Posterior vena cava (tissue), 2 donors: ENCODE measurements around the gene RABGGTA. TPM values are rescaled to one million over a fixed set of nuclear protein-coding genes. Genes with fewer than 3 reads are reported as not detected.
"Not testable (repeated sequence)": the region's sequence is repeated elsewhere in the genome, so short reads cannot be mapped to it uniquely, and the experiment has no call there.

Experiments
- DNase-seq: peaks from one replicate; pipeline ENCODE4 v3.0.0-alpha.2; 2020; ENCODE audit warnings: low spot score
- intact Hi-C, 2 donors: fragments of 100-400 bp; cut with DNase I; formaldehyde crosslinking; loops; one replicate each; pipeline versions ENCODE4 v1.14.1 to v1.14.2; 2022 to 2023
- total RNA-seq, 2 donors: library from RNA; stranded (reverse); fragmentation: NEBNext Ultra II Directional; extraction: Animal tissue kit (Norgen Biotek cat#: 25700); gene quantifications; one replicate each; pipeline ENCODE4 v1.2.1, GENCODE V29; 2021
- donor health status: DM: yes; HTN: yes; CAD: no.
- donor health status: DM: yes; HTN: yes; CAD: no.

The RABGGTA gene
- total RNA-seq, 2 donors from 2014 or later: 14.5 to 17.3 TPM

DNA sequence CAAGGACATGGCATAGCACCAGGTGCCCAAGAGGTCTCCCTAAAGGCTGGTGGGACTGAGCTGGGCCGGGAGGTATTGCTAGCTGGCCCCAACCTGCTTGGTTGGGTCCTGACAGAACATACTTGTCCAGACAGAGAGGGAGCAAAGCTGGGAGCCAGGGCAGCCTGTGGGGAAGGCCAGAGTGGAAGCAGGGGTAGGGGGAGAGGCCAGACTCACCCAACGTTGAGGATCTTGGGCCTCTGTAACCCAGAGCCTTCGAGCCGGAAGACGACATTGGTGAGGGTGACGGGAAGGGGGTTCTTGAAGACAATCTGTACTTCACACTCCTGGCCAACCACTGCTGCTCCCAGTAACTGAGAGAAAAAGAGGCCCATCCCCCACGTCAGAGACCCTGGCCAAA is 17.5 kb downstream of the RABGGTA start:
- DNase-seq: peak; percentile 78
- intact Hi-C loops: loop anchor here in 1 of 2 donors (10.0 kb wide), 1 partner anchor 51 kb away; the partner anchor contains the start of gene CIDEB

DNA sequence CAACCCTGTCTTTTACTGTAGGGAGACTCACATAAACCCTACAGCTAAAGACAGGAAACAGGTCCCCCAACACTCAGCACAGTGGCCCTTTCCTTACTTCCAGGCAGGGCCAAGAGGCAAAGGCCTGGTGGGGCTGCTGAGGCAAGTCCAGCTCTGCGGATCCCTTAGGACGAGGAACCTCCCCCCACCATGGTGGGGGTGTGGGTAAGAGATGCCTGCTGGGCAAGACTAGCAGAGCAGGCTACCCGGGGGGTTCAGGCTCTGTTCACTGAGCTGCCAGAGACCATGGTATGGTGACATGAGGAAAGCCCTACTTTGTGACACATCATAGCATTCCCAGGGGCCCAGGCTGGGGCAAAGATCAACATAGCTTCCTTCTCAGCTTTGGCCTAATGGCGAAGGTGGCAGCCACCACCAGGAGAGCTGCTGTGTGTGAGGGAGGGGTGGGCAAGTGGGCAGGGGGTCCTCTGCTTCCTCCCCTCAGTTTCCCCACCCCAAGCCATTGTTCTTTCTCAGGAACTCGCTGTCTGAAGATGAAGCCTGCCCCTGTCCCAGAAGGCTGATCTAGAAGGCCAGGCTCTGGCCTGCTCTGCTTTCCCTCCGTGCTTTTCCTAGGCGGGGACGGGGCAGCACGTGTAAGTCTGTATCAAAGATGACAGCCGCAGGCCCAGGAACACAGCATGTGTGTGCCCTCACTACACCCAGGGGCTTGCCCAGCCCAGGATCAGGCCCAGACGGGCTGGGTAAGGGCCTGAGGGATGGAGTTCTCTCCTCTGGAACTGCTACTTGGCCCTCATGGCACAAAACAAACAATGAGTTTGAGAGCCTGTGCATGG is 18.9 kb downstream of the RABGGTA start:
- intact Hi-C loops: loop anchor here in 1 of 2 donors (10.0 kb wide), 1 partner anchor 52 kb away; the partner anchor contains the start of gene CIDEB
- DNase-seq: peak; percentile 50

DNA sequence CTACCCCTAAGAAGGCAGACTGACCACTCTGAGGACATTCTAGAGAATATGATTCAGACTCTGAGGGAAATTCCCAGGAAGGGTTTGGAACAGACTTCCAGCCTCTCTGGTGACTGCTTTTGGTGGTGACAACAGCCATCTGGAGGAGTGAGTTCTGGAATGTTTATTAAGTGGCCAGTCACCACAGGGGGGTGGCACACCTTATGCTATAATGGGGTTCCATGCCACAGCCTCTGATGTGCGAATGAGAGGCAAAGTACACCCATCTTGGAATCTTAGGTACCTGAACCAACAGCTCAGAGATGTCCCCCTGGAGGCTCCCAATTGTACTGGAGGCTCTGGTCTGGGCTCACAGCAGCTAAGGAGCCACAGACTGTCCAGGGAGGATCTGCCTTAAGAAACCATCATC is 19.5 kb downstream of the RABGGTA start:
- DNase-seq: no peak
- intact Hi-C loops: loop anchor here in 1 of 2 donors (10.0 kb wide), 1 partner anchor 53 kb away; the partner anchor contains the start of gene CIDEB

DNA sequence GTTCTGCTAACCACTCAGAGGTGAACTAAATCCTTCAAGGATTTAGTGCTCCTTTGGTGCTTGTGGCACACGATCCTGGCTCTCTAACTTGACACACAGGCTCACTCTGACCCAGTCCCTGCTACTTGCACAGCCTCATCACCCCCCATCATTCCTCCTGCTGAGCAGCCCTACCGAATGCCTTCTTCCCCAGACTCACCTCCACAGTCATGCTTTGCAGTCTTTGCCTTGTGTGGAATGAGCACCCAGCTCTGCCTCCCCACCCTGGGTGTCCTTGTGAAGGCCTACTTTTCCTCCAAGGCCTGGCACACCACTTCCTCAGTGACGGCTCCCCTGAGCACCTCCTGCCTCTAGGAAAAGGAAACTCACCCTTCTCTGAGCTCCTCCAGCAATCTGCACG is 21.0 kb downstream of the RABGGTA start:
- DNase-seq: peak; percentile 18
- intact Hi-C loops: loop anchor here in 1 of 2 donors (10.0 kb wide), 1 partner anchor 54 kb away; the partner anchor contains the start of gene CIDEB

DNA sequence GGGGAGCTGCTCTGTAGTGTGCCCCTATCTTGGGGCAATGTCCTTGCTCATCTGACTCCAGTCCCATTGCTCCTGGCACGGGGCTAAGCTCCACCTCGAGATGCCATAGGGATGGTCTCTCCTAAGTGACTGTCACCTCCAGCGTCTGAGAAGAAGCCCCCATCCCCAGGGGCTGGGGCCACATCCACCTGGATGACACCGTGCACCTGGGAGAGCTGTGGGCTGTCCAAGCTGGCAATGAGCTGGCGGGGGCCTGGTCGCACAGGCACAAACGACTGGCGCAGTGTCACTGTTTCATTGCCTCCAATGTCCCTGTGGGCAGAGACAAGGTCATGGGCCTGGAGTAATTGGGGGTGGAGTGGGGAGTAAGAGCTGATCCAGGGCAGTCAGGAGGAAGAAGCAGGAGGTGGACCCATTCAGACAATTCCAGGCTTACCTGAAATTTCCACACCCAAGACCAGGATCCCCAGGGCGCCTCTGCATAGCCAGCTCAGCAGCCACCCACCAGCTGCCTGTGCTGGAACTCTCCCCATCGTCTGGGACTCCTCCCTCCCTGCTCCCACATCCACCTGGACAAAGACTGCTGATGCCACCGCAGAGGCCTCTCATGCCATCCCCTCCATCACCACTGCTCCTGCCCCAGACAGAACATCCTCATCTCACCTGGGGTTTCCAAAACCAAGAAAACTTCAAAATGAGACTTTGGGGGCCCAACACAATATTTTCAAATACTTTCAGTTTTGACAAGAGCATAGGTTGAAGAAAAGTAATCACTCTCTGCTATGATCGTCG is 22.0 kb downstream of the RABGGTA start:
- intact Hi-C loops: loop anchor here in 1 of 2 donors (10.0 kb wide), 1 partner anchor 55 kb away; the partner anchor contains the start of gene CIDEB
- no peak for DNase-seq

DNA sequence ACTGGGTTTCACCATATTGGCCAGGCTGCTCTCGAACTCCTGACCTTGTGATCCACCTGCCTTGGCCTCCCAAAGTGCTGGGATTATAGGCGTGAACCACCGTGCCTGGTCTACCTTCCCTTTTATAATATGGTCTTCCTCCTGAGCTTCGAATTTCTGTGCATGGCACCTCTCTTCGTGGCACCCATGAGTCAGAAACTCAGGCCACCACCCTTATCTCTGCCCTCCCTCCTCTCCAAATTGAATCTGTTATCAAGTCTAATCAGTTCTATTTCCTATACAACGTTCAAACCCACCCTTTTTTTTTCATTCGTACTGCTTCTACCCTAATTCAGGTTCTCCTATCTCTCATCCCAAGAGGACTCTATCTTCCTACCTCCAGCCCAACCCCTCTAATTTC is 24.0 kb downstream of the RABGGTA start:
- DNase-seq: no peak
- intact Hi-C loops: no loop called here

DNA sequence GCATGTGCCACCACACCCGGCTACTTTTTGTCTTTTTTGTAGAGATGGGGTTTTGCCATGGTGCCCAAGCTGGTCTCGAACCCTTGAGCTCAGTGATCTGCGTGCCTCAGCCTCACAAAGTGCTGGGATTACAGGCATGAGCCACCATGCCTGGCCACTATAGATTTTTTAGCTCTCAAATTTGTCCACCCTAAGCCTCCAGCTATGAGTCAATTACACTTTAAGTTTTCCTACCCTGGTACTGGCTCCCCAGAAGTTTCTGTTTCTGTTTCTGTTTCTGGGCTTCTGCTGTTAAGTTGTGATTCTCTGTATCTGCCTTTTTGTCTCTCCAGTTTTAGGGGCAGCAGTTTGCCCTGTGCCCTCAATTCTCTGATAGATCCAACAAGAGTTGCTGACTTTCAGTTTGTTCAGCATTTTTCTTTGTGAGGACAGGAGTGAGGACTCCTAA is 24.6 kb downstream of the RABGGTA start:
- no peak for DNase-seq
- intact Hi-C loops: no loop called here

DNA sequence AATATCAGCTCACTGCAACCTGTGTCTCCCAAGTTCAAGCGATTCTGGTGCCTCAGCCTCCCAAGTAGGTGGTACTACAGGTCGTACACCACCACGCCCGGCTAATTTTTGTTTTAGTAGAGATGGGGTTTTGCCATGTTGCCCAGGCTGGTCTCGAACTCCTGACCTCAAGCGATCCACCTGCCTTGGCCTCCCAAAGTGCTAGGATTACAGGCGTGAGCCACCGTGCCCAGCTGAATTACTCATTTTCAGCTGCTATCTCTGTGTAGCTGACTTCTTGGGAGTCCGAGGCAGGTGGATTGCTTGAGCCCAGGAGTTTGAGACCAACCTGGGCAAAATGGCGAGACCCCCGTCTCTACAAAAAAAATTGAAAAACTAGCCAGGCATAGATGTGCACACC is 26.0 kb downstream of the RABGGTA start:
- intact Hi-C loops, DNase-seq: not testable (repeated sequence)

DNA sequence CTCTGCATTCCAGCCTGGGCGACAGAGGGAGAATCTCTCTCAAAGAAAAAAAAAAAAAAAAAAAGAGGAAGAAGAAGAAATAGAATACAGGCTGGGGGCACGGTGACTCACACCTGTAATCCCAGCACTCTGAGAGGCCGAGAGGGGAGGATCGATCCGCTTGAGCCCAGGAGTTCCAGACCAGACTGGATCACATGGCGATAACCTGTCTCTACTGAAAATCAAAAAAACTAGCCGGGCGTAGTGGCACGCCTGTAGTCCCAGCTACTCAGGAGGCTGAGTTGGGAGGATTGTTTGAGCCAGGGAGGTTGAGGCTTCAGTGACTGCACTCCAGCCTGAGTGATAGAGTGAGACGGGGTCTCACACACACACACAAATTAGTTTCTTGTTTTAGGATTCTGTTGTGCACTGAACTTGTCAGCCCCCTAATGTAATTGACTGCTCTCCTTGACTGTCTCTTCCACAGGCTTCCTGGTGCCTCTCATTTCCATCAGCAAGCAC is 28.0 kb downstream of the RABGGTA start:
- intact Hi-C loops: loop anchor here in 1 of 2 donors (2.0 kb wide), 1 partner anchor 53 kb away; no protein-coding TSS in a partner anchor
- DNase-seq: no peak

DNA sequence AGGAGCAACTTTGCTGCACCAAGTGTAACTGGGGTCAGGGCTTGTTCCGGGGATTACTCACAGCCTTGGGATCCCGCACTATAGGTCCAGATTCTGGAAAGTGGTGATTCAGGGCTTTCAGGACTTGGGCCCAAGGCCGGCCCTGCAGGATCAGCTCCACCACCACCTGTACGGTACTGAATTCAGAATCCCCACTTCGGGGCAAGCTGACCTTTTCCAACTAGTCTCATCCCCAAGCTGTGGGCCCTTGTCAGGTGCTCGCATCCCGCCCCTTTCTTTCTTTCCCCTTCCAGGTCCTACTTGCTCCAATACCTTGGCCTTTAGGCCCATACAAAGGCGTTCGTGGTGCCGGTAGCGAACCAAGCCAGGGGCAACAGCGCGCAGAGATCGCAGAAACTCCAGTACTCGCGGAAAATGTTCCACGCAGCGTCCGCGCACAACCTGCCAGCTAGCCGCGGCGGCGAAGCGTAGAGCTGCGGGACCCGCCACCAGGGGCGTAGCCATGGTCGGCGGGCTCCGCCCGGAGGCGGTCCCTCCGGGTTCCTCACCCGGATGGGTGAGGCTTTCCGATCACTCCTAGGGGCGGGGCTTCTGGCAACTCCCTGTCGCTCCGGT is 29.5 kb downstream of the RABGGTA start:
- intact Hi-C loops: loop anchor here in 1 of 2 donors (2.0 kb wide), 1 partner anchor 55 kb away; no protein-coding TSS in a partner anchor
- peak; percentile 97 for DNase-seq

DNA sequence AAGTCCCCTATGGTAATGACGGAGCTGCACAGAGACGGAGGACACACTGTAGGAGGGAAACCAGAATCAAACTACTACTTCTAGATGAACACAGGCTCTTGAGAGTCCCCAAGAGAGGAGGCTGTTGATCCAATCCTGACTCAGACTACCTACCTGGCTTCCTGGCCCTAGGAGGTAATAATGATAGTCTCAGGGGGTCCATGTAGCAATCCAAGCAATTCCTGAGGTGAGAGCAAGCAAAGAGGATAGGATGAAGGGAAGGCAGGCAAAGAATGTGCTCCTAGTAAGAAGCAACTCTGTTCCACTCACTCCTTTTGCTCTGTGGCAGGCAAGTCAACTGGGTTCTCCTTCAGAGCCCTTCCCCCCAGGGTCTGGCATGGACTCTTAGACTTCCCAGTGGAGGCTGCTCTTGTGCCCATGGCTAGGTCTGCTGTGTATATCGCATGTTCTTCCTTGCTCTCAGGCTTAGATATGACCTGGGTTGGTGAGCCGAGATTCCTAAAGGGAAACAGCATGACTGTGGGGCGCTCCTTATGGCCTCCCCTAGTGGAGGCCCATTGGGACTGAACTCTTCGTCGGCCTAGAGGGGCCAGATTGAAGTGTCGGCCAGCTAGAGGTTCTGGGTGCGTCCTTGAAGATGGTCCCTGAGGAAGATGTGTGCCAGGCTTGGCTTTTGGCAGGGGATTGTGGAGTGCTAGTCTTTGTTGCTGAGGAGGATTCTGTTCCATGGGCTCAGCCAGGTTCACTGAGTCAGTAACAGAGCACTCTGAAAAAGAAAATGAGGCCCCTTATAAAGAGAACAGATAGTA is 31.1 kb downstream of the RABGGTA start:
- DNase-seq: no peak
- intact Hi-C loops: no loop called here

DNA sequence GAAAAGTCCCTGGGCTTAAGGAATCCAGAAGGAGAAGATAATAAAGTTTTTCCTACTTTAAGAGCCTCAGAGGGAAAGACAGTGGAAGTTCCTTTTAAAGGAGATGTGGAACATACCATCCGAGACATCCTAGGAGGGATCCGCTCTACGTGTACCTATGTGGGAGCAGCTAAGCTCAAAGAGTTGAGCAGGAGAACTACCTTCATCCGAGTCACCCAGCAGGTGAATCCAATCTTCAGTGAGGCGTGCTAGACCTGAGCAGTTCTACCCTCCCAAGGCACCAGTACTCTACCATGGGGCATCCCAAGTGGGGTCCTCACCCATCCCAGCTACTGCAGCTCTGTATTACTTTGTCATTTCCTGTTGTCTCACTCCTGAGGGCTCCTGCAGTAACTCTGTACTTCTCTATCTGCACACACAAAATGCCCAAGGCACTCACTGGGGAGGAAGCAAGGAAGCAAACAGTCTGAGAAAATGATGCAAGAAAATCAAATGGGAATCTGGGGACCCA is 32.8 kb downstream of the RABGGTA start:
- DNase-seq: no peak
- intact Hi-C loops: no loop called here

DNA sequence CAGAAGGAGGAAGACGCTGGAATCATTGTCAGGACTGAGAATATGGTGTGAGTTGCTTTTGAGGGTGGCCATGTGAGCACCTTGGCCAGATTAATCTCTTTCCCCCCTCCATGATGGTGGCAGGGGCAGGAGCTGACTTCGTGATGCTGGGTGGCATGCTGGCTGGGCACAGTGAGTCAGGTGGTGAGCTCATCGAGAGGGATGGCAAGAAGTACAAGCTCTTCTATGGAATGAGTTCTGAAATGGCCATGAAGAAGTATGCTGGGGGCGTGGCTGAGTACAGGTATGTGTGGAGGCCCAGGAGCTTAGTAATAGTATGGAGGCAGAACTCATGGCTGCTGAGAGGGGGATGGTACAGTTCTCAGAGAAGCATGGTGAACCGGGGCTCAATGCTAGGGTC is 33.3 kb downstream of the RABGGTA start:
- intact Hi-C loops: no loop called here
- DNase-seq: no peak

DNA sequence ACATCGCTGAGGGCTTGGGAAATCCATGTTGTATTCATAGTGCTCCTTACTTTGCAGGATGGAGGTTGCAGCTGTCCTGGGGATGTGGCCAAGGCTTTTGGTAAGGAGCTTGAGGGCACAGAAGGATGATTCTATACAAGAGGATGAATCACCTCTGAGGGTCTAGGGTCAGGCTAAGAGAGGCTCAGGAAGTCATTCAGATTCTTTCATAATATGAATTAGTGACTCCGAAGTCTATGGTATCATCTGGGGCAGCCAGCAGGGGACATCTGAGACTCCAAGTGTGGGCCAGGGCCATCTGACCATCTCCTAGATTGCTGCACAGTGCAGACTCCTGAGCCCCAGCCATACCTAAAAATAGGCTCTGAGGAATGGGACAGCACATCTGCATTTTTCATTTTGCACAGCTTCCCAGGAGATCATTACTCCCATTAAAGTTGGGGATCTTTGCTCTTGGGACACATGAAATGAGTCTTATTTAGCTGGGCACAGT is 33.9 kb downstream of the RABGGTA start:
- intact Hi-C loops: no loop called here
- DNase-seq: no peak

DNA sequence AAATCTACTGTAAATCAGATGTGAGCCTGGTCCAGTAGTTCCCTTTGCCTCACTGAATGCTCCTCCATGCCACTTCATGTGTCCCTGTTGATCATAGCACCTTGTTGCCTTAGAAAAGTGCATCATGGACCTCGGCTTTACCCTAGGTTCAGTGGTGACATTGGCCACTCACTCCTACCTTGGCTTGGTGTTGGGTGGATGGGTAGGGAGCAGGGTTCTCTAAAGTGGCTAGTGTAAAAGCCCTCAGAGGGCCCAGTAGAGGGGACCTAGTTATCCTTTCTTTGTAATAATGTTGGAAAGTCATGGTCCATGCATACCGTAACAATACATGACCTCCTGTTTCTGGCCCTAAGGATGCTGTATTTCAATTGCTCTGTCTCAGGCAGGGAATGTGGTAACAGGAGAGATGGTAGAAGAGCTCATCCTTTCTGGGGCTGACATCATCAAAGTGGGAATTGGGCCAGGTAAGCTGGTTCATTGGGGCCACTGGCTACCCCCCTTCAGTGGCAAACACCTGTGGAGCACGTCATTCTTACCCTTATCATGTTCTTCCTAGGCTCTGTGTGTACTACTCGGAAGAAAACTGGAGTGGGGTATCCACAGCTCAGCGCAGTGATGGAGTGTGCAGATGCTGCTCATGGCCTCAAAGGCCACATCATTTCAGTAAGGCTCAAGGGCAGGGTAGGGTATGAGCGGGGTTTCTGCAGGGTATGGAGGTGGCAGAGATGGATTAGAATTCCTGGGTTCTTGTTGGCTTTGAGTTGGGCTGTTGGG is 34.5 kb downstream of the RABGGTA start:
- intact Hi-C loops: no loop called here
- DNase-seq: no peak

DNA sequence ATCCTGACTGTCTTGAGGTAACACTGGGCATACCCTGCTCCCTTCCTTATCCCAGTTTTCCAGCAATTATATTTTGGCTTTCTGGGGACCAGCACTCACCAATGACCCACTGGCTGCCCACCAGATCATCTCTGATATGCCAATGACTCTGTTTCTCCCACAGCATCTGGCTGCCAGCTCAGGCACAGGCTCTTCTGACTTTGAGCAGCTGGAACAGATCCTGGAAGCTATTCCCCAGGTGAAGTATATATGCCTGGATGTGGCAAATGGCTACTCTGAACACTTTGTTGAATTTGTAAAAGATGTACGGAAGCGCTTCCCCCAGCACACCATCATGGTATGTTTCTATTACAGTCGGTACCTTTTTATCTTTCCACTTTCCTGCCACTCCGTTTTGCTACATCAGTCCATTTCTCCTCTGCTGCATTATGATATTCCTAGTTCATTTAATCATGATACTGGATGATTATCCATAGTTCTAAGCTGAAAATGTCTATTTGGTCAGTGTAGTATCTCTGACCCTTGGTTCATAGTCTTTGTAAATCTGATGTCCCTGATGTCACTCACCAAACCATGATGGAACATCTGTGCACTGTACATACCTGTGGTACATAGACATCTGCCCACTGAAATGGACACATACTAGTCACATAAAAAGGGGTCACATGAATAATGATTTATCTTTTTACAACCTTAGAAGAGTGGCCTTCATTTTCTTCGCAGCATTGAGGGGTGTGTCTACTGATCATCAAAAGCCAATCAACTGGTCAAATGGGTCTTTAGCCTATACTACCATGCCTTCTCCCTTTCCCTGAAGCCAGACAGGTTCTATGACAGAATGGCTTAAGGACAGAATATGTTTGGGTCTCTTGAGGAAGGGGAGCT is 35.4 kb downstream of the RABGGTA start:
- DNase-seq: no peak
- intact Hi-C loops: no loop called here
